HL-60 (cell line): ENCODE results near the gene CAV3.

Experiments
- REST ChIP-seq: IDR thresholded peaks from 2 replicates; pipeline ENCODE4 v1.6.1; 2012; ENCODE audit warnings: low read depth; ENCODE audit not compliant: insufficient replicate concordance
- TF ChIP-seq, protein P1 (sequence below): IDR thresholded peaks from one replicate; pipeline ENCODE4 v1.5.1; 2011; ENCODE audit warnings: low read length, control low read depth, inconsistent platforms; ENCODE audit not compliant: insufficient read depth

DNA sequence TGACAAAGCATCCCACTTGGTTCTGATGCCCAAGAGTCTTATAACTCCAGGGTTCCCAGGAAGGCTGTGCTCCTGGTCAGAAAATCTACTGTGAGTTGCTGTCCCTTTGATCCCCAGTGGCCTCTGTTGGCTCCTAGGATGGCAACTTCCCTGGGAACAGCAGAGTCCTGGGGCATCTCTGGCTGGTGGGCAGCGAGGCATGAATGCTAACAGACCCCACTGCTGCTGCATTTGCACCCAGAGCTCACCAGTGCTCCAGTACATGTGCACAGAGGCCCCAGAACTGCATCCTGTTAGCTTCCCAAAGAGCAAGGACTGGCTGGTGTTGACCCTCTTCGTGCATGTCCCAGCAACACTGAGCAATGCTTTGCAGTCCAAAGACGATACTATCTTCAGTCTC, 15.7 kb downstream of the CAV3 start:
- no peak for TF ChIP-seq REST
- TF ChIP-seq, protein P1, sequence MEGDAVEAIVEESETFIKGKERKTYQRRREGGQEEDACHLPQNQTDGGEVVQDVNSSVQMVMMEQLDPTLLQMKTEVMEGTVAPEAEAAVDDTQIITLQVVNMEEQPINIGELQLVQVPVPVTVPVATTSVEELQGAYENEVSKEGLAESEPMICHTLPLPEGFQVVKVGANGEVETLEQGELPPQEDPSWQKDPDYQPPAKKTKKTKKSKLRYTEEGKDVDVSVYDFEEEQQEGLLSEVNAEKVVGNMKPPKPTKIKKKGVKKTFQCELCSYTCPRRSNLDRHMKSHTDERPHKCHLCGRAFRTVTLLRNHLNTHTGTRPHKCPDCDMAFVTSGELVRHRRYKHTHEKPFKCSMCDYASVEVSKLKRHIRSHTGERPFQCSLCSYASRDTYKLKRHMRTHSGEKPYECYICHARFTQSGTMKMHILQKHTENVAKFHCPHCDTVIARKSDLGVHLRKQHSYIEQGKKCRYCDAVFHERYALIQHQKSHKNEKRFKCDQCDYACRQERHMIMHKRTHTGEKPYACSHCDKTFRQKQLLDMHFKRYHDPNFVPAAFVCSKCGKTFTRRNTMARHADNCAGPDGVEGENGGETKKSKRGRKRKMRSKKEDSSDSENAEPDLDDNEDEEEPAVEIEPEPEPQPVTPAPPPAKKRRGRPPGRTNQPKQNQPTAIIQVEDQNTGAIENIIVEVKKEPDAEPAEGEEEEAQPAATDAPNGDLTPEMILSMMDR, result no peak
